ENCODE measurements around the gene RNU5D-1. TPM values are rescaled to one million over a fixed set of nuclear protein-coding genes. Genes with fewer than 3 reads are reported as not detected.

RNU5D-1 gene
- polyA plus RNA-seq, 4 donors: 4.1 TPM; not detected in 3

Other genes with a start within 250 kb of the RNU5D-1 start
- gene TMEM53, start 56.7 kb downstream of the RNU5D-1 start, polyA plus RNA-seq (ENCODE audit: insufficient read length in 4 of 4): 10 to 100 TPM; 12.0 to 13.7 (median 13.3) TPM
- gene ARMH1, start 56.5 kb downstream of the RNU5D-1 start, polyA plus RNA-seq (ENCODE audit: insufficient read length in 4 of 4): 1 to 10 TPM; 3.2 to 8.2 (median 5.8) TPM
- gene KIF2C, start 8.7 kb upstream of the RNU5D-1 start, polyA plus RNA-seq (ENCODE audit: insufficient read length in 4 of 4): 10 to 100 TPM; 23.7 to 26.0 (median 24.6) TPM
- gene RPS8, start 44.4 kb upstream of the RNU5D-1 start, polyA plus RNA-seq (ENCODE audit: insufficient read length in 4 of 4): 1,000 to 10,000 TPM; 2,111 to 2,587 (median 2,263) TPM
- gene BEST4, start 57.0 kb upstream of the RNU5D-1 start, polyA plus RNA-seq (ENCODE audit: insufficient read length in 4 of 4): 1 to 10 TPM in 1 of 4 donors, under 1 TPM in 3; 0.69 to 1.3 (median 0.80) TPM
- 1 to 10 TPM; 5.3 to 8.4 (median 6.6) TPM for gene PLK3, start 69.2 kb upstream of the RNU5D-1 start, polyA plus RNA-seq (ENCODE audit: insufficient read length in 4 of 4)
- gene DYNLT4, start 76.2 kb upstream of the RNU5D-1 start, polyA plus RNA-seq (ENCODE audit: insufficient read length in 4 of 4): under 1 TPM in 1 of 4 donors, not detected in 3; 0.26 TPM
- gene BTBD19, start 77.4 kb upstream of the RNU5D-1 start, polyA plus RNA-seq (ENCODE audit: insufficient read length in 4 of 4): 10 to 100 TPM; 10.0 to 11.4 (median 10.6) TPM
- gene PTCH2, start 112.1 kb upstream of the RNU5D-1 start, polyA plus RNA-seq (ENCODE audit: insufficient read length in 4 of 4): 1 to 10 TPM; 4.5 to 6.2 (median 5.0) TPM

All from right renal pelvis (tissue), 4 donors.